ENCODE data around the gene MLH3.

DNA sequence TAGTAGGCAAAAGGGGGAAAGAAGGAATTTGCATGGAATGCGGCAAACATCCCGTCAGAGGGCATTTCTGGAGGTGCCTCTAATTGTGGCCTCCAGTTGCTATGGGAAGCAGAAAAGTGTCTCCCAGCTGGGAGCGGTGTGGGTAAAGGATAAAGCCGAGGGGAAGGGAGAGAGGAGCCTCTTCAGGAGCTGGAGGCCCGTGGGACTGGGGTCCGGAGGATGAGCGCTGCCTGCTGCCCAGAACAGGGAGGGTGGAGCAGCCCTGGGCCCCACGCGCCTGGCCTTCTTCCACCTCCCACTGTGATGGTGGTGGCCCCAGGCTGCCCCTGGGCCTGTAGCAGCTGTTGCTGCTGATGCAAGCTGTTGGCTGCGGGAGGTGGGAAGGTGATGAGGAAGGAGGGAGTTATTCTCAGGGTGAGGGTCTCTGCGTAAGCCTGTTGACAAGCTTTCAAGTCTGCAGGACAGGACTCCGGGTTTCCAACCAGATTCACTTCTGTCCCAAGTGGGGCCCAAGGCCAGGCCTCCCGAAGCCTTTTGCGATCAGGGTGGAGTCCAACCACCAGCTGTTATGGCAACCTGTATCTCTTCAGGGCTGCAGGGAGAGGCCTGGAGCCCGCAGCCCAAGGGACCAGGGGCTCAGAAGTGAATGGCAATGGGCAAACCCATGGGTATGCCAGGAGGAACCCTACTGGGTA, 76.8 kb downstream of the MLH3 start:
- TF ChIP-seq, protein P1, sequence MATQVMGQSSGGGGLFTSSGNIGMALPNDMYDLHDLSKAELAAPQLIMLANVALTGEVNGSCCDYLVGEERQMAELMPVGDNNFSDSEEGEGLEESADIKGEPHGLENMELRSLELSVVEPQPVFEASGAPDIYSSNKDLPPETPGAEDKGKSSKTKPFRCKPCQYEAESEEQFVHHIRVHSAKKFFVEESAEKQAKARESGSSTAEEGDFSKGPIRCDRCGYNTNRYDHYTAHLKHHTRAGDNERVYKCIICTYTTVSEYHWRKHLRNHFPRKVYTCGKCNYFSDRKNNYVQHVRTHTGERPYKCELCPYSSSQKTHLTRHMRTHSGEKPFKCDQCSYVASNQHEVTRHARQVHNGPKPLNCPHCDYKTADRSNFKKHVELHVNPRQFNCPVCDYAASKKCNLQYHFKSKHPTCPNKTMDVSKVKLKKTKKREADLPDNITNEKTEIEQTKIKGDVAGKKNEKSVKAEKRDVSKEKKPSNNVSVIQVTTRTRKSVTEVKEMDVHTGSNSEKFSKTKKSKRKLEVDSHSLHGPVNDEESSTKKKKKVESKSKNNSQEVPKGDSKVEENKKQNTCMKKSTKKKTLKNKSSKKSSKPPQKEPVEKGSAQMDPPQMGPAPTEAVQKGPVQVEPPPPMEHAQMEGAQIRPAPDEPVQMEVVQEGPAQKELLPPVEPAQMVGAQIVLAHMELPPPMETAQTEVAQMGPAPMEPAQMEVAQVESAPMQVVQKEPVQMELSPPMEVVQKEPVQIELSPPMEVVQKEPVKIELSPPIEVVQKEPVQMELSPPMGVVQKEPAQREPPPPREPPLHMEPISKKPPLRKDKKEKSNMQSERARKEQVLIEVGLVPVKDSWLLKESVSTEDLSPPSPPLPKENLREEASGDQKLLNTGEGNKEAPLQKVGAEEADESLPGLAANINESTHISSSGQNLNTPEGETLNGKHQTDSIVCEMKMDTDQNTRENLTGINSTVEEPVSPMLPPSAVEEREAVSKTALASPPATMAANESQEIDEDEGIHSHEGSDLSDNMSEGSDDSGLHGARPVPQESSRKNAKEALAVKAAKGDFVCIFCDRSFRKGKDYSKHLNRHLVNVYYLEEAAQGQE (IDR thresholded peaks at IDR 0.05; ENCODE audit: insufficient replicate concordance, low read depth), result no peak
- TF ChIP-seq, protein P2, sequence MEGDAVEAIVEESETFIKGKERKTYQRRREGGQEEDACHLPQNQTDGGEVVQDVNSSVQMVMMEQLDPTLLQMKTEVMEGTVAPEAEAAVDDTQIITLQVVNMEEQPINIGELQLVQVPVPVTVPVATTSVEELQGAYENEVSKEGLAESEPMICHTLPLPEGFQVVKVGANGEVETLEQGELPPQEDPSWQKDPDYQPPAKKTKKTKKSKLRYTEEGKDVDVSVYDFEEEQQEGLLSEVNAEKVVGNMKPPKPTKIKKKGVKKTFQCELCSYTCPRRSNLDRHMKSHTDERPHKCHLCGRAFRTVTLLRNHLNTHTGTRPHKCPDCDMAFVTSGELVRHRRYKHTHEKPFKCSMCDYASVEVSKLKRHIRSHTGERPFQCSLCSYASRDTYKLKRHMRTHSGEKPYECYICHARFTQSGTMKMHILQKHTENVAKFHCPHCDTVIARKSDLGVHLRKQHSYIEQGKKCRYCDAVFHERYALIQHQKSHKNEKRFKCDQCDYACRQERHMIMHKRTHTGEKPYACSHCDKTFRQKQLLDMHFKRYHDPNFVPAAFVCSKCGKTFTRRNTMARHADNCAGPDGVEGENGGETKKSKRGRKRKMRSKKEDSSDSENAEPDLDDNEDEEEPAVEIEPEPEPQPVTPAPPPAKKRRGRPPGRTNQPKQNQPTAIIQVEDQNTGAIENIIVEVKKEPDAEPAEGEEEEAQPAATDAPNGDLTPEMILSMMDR (IDR thresholded peaks at IDR 0.05; ENCODE audit: insufficient read depth, low read length), result no peak
- no peak for TF ChIP-seq POLR2AphosphoS5 (IDR thresholded peaks at IDR 0.05; ENCODE audit: low read depth)
- TF ChIP-seq SPI1 (IDR thresholded peaks at IDR 0.05; ENCODE audit: borderline replicate concordance, low read depth), result no peak
